Liver (tissue), 9 donors: ENCODE results near the gene MID1. TPM values are rescaled to one million over a fixed set of nuclear protein-coding genes. Genes with fewer than 3 reads are reported as not detected.

Experiments
- DNase-seq: peaks from one replicate; pipeline ENCODE4 v3.0.0-alpha.2; 2017; ENCODE audit warnings: low spot score
- H3K27ac ChIP-seq, 2 donors: one replicate each; pipeline ENCODE4 v1.7.0; 2013; ENCODE audit warnings: inconsistent platforms in 2 of 2, low read length in 2 of 2, control low read depth in 1 of 2, low read depth in 1 of 2, mild to moderate bottlenecking in 1 of 2
- H3K27me3 ChIP-seq, 4 donors: one replicate each; pipeline versions ENCODE4 v1.6.1 to v1.7.0; 2013; ENCODE audit warnings: low read length in 3 of 4, inconsistent platforms in 1 of 4, mild to moderate bottlenecking in 1 of 4, moderate library complexity in 1 of 4; ENCODE audit not compliant: control insufficient read depth in 4 of 4, insufficient read depth in 4 of 4
- H3K36me3 ChIP-seq, 4 donors: one replicate each; pipeline versions ENCODE4 v1.6.1 to v1.7.0; 2013; ENCODE audit warnings: low read length in 3 of 4, mild to moderate bottlenecking in 3 of 4, low read depth in 1 of 4, moderate library complexity in 1 of 4; ENCODE audit not compliant: control insufficient read depth in 4 of 4, insufficient read depth in 3 of 4
- H3K4me1 ChIP-seq, 4 donors: one replicate each; pipeline versions ENCODE4 v1.6.1 to v1.7.0; 2013; ENCODE audit warnings: low read length in 3 of 4, mild to moderate bottlenecking in 3 of 4, moderate library complexity in 1 of 4; ENCODE audit not compliant: control insufficient read depth in 4 of 4, insufficient read depth in 4 of 4
- H3K4me3 ChIP-seq, 3 donors: one replicate each; pipeline versions ENCODE4 v1.6.1 to v1.7.0; 2013; ENCODE audit warnings: low read length in 3 of 3, control low read depth in 1 of 3, low read depth in 1 of 3, mild to moderate bottlenecking in 1 of 3
- H3K9ac ChIP-seq, 2 donors: one replicate each; pipeline ENCODE4 v1.7.0; 2013; ENCODE audit warnings: low read length in 2 of 2, mild to moderate bottlenecking in 2 of 2, moderate library complexity in 2 of 2, control low read depth in 1 of 2, low read depth in 1 of 2
- H3K9me3 ChIP-seq, 4 donors: one replicate each; pipeline versions ENCODE4 v1.6.1 to v1.7.0; 2013; ENCODE audit warnings: low read length in 3 of 4; ENCODE audit not compliant: control insufficient read depth in 4 of 4
- FOXA2 ChIP-seq: IDR thresholded peaks from 2 replicates; pipeline ENCODE4 v1.6.1; 2016; ENCODE audit warnings: antibody characterized with exemption
- HNF4A ChIP-seq, 2 donors: conservative IDR thresholded peaks; 2 replicates each; pipeline ENCODE4 v1.6.1; 2016; ENCODE audit warnings: antibody characterized with exemption in 2 of 2, mild to moderate bottlenecking in 2 of 2
- HNF4G ChIP-seq: IDR thresholded peaks from 2 replicates; pipeline ENCODE4 v1.6.1; 2016; ENCODE audit warnings: antibody characterized with exemption
- JUND ChIP-seq, 2 donors: IDR thresholded peaks; 2 replicates each; pipeline ENCODE4 v1.6.1; 2016; ENCODE audit warnings: antibody characterized with exemption in 2 of 2
- NR2F2 ChIP-seq: IDR thresholded peaks from 2 replicates; pipeline ENCODE4 v1.6.1; 2016; ENCODE audit warnings: antibody characterized with exemption
- RAD21 ChIP-seq, 2 donors: IDR thresholded peaks; 2 replicates each; pipeline ENCODE4 v1.6.1; 2016; ENCODE audit warnings: antibody characterized with exemption in 2 of 2, mild to moderate bottlenecking in 2 of 2
- RXRA ChIP-seq, 2 donors: IDR thresholded peaks; 2 replicates each; pipeline ENCODE4 v1.6.1; 2017 to 2018; ENCODE audit warnings: antibody characterized with exemption in 2 of 2, mild to moderate bottlenecking in 1 of 2
- SP1 ChIP-seq: IDR thresholded peaks from 2 replicates; pipeline ENCODE4 v1.6.1; 2018; ENCODE audit warnings: antibody characterized with exemption, mild to moderate bottlenecking
- TAF1 ChIP-seq: conservative IDR thresholded peaks from 2 replicates; pipeline ENCODE4 v1.6.1; 2016; ENCODE audit warnings: antibody characterized with exemption, mild to moderate bottlenecking
- YY1 ChIP-seq: IDR thresholded peaks from 2 replicates; pipeline ENCODE4 v1.6.1; 2016; ENCODE audit warnings: antibody characterized with exemption, mild to moderate bottlenecking
- WGBS: extraction: QIAGEN DNeasy Blood & Tissue Kit; methylation state at CpG from one replicate; pipeline ENCODE4 v1.1.7; 2013; 5-methylcytosine and 5-hydroxymethylcytosine counted together
- polyA plus RNA-seq, 2 donors: library from polyadenylated mRNA; stranded (reverse) in 1 of 2; unstranded in 1 of 2; fragments of 200-250 nt in 1 of 2; fragments of >200 nt in 1 of 2; fragmentation: Nextera tagmentation in 1 of 2; extraction: Ambion mirVana in 1 of 2; gene quantifications; one replicate each; pipeline versions ENCODE4 v1.2.1 to v1.2.3, GENCODE V29; 2013 to 2015
- total RNA-seq, 2 donors: library from RNA; depleted of rRNA; stranded (reverse); fragments of >200 nt; gene quantifications; one replicate each; pipeline ENCODE4 v1.2.3, GENCODE V29; 2014
- TF ChIP-seq, protein P1 (sequence below): fragments of 150-350 bp; IDR thresholded peaks from 2 replicates; pipeline ENCODE4 v1.5.1; 2017; ENCODE audit warnings: improper control_type of control experiment, low read depth, low read length; ENCODE audit not compliant: missing input control
- TF ChIP-seq, protein P2 (sequence below): IDR thresholded peaks from 2 replicates; pipeline ENCODE4 v1.6.1; 2016; ENCODE audit warnings: antibody characterized with exemption
- donor health status: healthy.
- donor health status: healthy.
- donor health status: healthy.
- donor health status: healthy.
- donor health status: healthy.

The MID1 gene
- total and polyA plus RNA-seq, 4 donors = 1.8 to 7.9 (median 4.2) TPM

DNA sequence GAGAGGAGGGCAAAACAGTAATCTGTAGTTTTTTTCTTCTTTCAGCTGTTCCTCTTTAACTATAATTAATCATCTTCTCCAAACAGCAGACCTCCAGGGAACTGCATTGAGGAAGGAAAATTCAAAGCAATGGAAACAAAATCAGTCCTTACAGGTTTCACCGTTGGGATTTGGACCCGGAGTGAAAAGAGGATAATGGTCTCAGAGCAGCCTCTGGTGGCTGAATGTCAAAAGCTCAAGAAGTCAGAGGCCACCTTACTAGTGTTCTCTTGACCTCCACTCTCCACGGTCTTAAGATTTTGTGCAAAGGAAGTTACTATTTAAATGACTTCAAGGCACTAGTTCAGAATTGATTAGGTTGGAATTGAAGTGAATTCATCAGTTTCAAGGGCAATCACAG is 16.0 kb upstream of the MID1 start:
- Histone ChIP-seq H3K27ac (no peak overlapping the region), H3K36me3 (no peaks in the 10 kb centered on the region), H3K27me3 (no peaks in the 10 kb centered on the region), H3K9ac (no peak overlapping the region), H3K4me3 (no peak overlapping the region), H3K4me1 (no peaks in the 10 kb centered on the region), H3K9me3 (no peaks in the 10 kb centered on the region)
- 2% methylated on average over 3 of the region's 3 CpGs for WGBS
- TF ChIP-seq RAD21 (IDR thresholded peaks at IDR 0.05) = peak; percentile 85 to 88
- TF ChIP-seq TAF1 = no peak
- TF ChIP-seq HNF4A (conservative IDR thresholded peaks at IDR 0.05) = peak; percentile 14 to 45
- TF ChIP-seq SP1 = no peak
- TF ChIP-seq HNF4G = no peak
- no peak for TF ChIP-seq YY1
- TF ChIP-seq JUND (IDR thresholded peaks at IDR 0.05) = no peak
- TF ChIP-seq, protein P1, sequence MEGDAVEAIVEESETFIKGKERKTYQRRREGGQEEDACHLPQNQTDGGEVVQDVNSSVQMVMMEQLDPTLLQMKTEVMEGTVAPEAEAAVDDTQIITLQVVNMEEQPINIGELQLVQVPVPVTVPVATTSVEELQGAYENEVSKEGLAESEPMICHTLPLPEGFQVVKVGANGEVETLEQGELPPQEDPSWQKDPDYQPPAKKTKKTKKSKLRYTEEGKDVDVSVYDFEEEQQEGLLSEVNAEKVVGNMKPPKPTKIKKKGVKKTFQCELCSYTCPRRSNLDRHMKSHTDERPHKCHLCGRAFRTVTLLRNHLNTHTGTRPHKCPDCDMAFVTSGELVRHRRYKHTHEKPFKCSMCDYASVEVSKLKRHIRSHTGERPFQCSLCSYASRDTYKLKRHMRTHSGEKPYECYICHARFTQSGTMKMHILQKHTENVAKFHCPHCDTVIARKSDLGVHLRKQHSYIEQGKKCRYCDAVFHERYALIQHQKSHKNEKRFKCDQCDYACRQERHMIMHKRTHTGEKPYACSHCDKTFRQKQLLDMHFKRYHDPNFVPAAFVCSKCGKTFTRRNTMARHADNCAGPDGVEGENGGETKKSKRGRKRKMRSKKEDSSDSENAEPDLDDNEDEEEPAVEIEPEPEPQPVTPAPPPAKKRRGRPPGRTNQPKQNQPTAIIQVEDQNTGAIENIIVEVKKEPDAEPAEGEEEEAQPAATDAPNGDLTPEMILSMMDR = peak; percentile 71
- TF ChIP-seq RXRA (IDR thresholded peaks at IDR 0.05) = peak in 1 of 2 donors; percentile 17
- no peak for TF ChIP-seq FOXA2
- TF ChIP-seq NR2F2 = peak; percentile 49
- no peak for DNase-seq

GRCh38 chrX:10634392-10635161 is 14.2 kb upstream of the MID1 start:
- Histone ChIP-seq H3K4me1 (no peaks in the 10 kb centered on the region), H3K27me3 (no peaks in the 10 kb centered on the region), H3K4me3 (no peak overlapping the region), H3K36me3 (no peaks in the 10 kb centered on the region), H3K27ac (no peak overlapping the region), H3K9me3 (no peaks in the 10 kb centered on the region), H3K9ac (no peak overlapping the region)
- TF ChIP-seq HNF4G = no peak
- 91% methylated on average over 15 of the region's 15 CpGs for WGBS
- DNase-seq = no peak

- H3K27me3 ChIP-seq = no peaks in the 10 kb centered on the region
- H3K4me3 ChIP-seq = no peak overlapping the region
- no peaks in the 10 kb centered on the region for H3K36me3 ChIP-seq
- DNase-seq = no peak
- no peaks in the 10 kb centered on the region for H3K4me1 ChIP-seq
- WGBS = 57% methylated on average over 2 of the region's 2 CpGs
- TF ChIP-seq, protein P2, sequence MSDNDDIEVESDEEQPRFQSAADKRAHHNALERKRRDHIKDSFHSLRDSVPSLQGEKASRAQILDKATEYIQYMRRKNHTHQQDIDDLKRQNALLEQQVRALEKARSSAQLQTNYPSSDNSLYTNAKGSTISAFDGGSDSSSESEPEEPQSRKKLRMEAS = no peak
- no peak for TF ChIP-seq FOXA2
- no peak for TF ChIP-seq HNF4A (conservative IDR thresholded peaks at IDR 0.05)
- TF ChIP-seq SP1 = no peak
- no peak for TF ChIP-seq RAD21 (IDR thresholded peaks at IDR 0.05)
- H3K27ac ChIP-seq = no peak overlapping the region
- no peak overlapping the region for H3K9ac ChIP-seq
- H3K9me3 ChIP-seq = no peaks in the 10 kb centered on the region
Measured at GRCh38 chrX:10633722-10634121, 13.3 kb upstream of the MID1 start.
